ENCODE results near the gene NAT14.
"Not testable (repeated sequence)": the region's sequence is repeated elsewhere in the genome, so short reads cannot be mapped to it uniquely, and the experiment has no call there.

The NAT14 gene

GRCh38 chr19:55504252-55504603 is 19.2 kb downstream of the NAT14 start:
- DNase-seq: no peak

GRCh38 chr19:55504981-55505380 is 20.0 kb downstream of the NAT14 start:
- no peak for DNase-seq

GRCh38 chr19:55508120-55508519 is 23.1 kb downstream of the NAT14 start:
- DNase-seq: no peak

GRCh38 chr19:55516878-55517620 is 32.1 kb downstream of the NAT14 start:
- DNase-seq: peak; percentile 92

GRCh38 chr19:55519451-55520311 is 34.7 kb downstream of the NAT14 start:
- no peak for DNase-seq

GRCh38 chr19:55520691-55521292 is 35.8 kb downstream of the NAT14 start:
- DNase-seq: no peak

GRCh38 chr19:55525289-55526101 is 40.5 kb downstream of the NAT14 start:
- no peak for DNase-seq

GRCh38 chr19:55526216-55527196 is 41.5 kb downstream of the NAT14 start:
- DNase-seq: no peak

GRCh38 chr19:55527197-55528029 is 42.4 kb downstream of the NAT14 start:
- no peak for DNase-seq

- no peak for DNase-seq
Observed at GRCh38 chr19:55528030-55528803, 43.2 kb downstream of the NAT14 start.

- DNase-seq: no peak
Observed at GRCh38 chr19:55529636-55530234, 44.7 kb downstream of the NAT14 start.

- no peak for DNase-seq
Observed at GRCh38 chr19:55530996-55531395, 46.0 kb downstream of the NAT14 start.

GRCh38 chr19:55534280-55534679 is 49.3 kb downstream of the NAT14 start:
- DNase-seq: not testable (repeated sequence)

GRCh38 chr19:55535173-55535964 is 50.4 kb downstream of the NAT14 start:
- no peak for DNase-seq

GRCh38 chr19:55535965-55536350 is 51.0 kb downstream of the NAT14 start:
- DNase-seq: no peak

- no peak for DNase-seq
Observed at GRCh38 chr19:55536366-55536765, 51.4 kb downstream of the NAT14 start.

All from CD4-positive, alpha-beta T cell treated with Interleukin-15 for 1 hour (primary cell).